Neural cell (in vitro differentiated cells): ENCODE measurements around the gene TENT4B. TPM values are rescaled to one million over a fixed set of nuclear protein-coding genes. Genes with fewer than 3 reads are reported as not detected.

ENCODE experiments used
- H2AFZ ChIP-seq: fragments of 200-600, 300-800 bp; sonication (generic), shearing (Covaris generic); 2 replicates; pipeline ENCODE4 v1.6.0; 2014; ENCODE audit warnings: low read depth, mild to moderate bottlenecking, antibody characterized with exemption, low read length, moderate library complexity
- H3F3A ChIP-seq: fragments of 200-600 bp; shearing (Covaris generic); 2 replicates; pipeline ENCODE4 v1.6.1; 2016; ENCODE audit warnings: mild to moderate bottlenecking, moderate library complexity, mixed read lengths, antibody characterized with exemption, low read length; ENCODE audit not compliant: insufficient read depth, poor library complexity, severe bottlenecking
- H3K27ac ChIP-seq: fragments of 200-600, 300-800 bp; sonication (generic), shearing (Covaris generic); 2 replicates; pipeline ENCODE4 v1.5.1; 2014; ENCODE audit warnings: mild to moderate bottlenecking, low read length, moderate library complexity
- H3K27me3 ChIP-seq: fragments of 300-800, 200-600 bp; sonication (generic), shearing (Covaris generic); 2 replicates; pipeline ENCODE4 v1.6.0; 2014; ENCODE audit warnings: mild to moderate bottlenecking, low read depth, low read length, moderate library complexity; ENCODE audit not compliant: insufficient read depth
- H3K36me3 ChIP-seq: fragments of 300-800, 200-600 bp; sonication (generic), shearing (Covaris generic); 2 replicates; pipeline ENCODE4 v1.5.1; 2014; ENCODE audit warnings: mild to moderate bottlenecking, antibody characterized with exemption, low read length, moderate library complexity; ENCODE audit not compliant: insufficient read depth
- H3K4me2 ChIP-seq: fragments of 300-800, 200-600 bp; sonication (generic), shearing (Covaris generic); 2 replicates; pipeline ENCODE4 v1.6.0; 2014; ENCODE audit warnings: mild to moderate bottlenecking, low read length
- H3K4me3 ChIP-seq: fragments of 300-800, 200-600 bp; sonication (generic), shearing (Covaris generic); 2 replicates; pipeline ENCODE4 v1.5.1; 2014; ENCODE audit warnings: mild to moderate bottlenecking, low read length, moderate library complexity
- H3K79me2 ChIP-seq: fragments of 200-600 bp; shearing (Covaris generic); replicated peaks from 2 replicates; pipeline ENCODE4 v1.6.0; 2014; ENCODE audit warnings: mild to moderate bottlenecking, low read length, moderate library complexity; ENCODE audit not compliant: insufficient read depth
- H3K9ac ChIP-seq: fragments of 300-800, 200-600 bp; sonication (generic), shearing (Covaris generic); 2 replicates; pipeline ENCODE4 v1.6.1; 2016; ENCODE audit warnings: mild to moderate bottlenecking, low read length, mixed read lengths
- H3K9me2 ChIP-seq: fragments of 200-600 bp; shearing (Covaris generic); 2 replicates; pipeline ENCODE4 v1.6.1; 2016; ENCODE audit warnings: mild to moderate bottlenecking, low read length, mixed read lengths; ENCODE audit not compliant: insufficient read depth
- H3K9me3 ChIP-seq: fragments of 200-600, 300-800 bp; sonication (generic), shearing (Covaris generic); 2 replicates; pipeline ENCODE4 v1.6.1; 2016; ENCODE audit warnings: mild to moderate bottlenecking, mixed run types, low read length, moderate library complexity, mixed read lengths
- H4K20me1 ChIP-seq: fragments of 200-600 bp; shearing (Covaris generic); 2 replicates; pipeline ENCODE4 v1.6.1; 2016; ENCODE audit warnings: mild to moderate bottlenecking, mixed run types; ENCODE audit not compliant: insufficient read depth
- EP300 ChIP-seq: fragments of 450-650 bp; conservative IDR thresholded peaks from 2 replicates; pipeline ENCODE4 v1.6.1; 2014; ENCODE audit warnings: antibody characterized with exemption, mild to moderate bottlenecking, moderate library complexity; ENCODE audit not compliant: poor library complexity, severe bottlenecking
- EZH2 ChIP-seq: fragments of 200-600, 300-800 bp; shearing (Covaris generic), sonication (generic); IDR thresholded peaks from 2 replicates; pipeline ENCODE4 v1.6.1; 2014; ENCODE audit warnings: antibody characterized with exemption, low read length, borderline replicate concordance, mild to moderate bottlenecking; ENCODE audit not compliant: insufficient read depth, poor library complexity, severe bottlenecking
- MXI1 ChIP-seq: fragments of 450-650 bp; conservative IDR thresholded peaks from 2 replicates; pipeline ENCODE4 v1.6.1; 2014; ENCODE audit warnings: antibody characterized with exemption, mild to moderate bottlenecking; ENCODE audit not compliant: poor library complexity, severe bottlenecking
- POLR2AphosphoS5 ChIP-seq: IDR thresholded peaks from 2 replicates; pipeline ENCODE4 v1.6.1; 2012
- RAD21 ChIP-seq: fragments of 450-650 bp; conservative IDR thresholded peaks from 2 replicates; pipeline ENCODE4 v1.6.1; 2014; ENCODE audit warnings: antibody characterized with exemption, mild to moderate bottlenecking, moderate library complexity
- REST ChIP-seq: IDR thresholded peaks from 2 replicates; pipeline ENCODE4 v1.6.1; 2012; ENCODE audit warnings: borderline replicate concordance
- SMC3 ChIP-seq: fragments of 450-650 bp; conservative IDR thresholded peaks from 2 replicates; pipeline ENCODE4 v1.6.1; 2014; ENCODE audit warnings: antibody characterized with exemption, mild to moderate bottlenecking, moderate library complexity; ENCODE audit not compliant: poor library complexity
- TAF1 ChIP-seq: IDR thresholded peaks from 2 replicates; pipeline ENCODE4 v1.6.1; 2012; ENCODE audit warnings: low read depth
- polyA plus RNA-seq: library from polyadenylated mRNA; depleted of rRNA; stranded (reverse); fragments of >200 nt; gene quantifications from 2 replicates; pipeline ENCODE4 v1.2.3, GENCODE V29; 2014
- TF ChIP-seq, protein P1 (sequence below): fragments of 450-650 bp; IDR thresholded peaks from 2 replicates; pipeline ENCODE4 v1.5.1; 2014; ENCODE audit warnings: antibody characterized with exemption, mild to moderate bottlenecking, moderate library complexity; ENCODE audit not compliant: poor library complexity, severe bottlenecking

Gene TENT4B
- polyA plus RNA-seq, 1 donor from 2014 or later, result 16.9 TPM

DNA sequence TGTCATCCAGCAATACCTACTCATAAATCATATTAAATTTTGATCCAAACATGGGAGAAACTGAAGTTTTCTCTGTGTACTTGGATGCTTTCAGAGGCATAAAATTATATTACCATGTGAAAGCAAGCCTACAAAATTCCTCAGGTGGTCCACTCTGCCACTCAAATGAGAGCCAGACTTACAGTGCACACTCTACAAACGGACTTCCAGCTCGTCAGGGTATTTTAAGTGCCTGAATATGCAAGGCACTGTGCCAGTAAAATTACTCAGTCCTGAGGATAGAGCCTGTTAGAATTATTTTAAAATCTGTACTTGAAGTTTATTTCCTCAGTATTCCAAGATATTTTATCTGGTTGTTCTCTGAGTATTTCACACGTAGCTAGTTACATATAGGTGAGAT lies 54.5 kb downstream of the TENT4B start:
- no peaks in the 10 kb centered on the region for H3K79me2 ChIP-seq
- H3K9me2 ChIP-seq, result no peaks in the 10 kb centered on the region
- TF ChIP-seq EP300, result no peak
- TF ChIP-seq, protein P1, sequence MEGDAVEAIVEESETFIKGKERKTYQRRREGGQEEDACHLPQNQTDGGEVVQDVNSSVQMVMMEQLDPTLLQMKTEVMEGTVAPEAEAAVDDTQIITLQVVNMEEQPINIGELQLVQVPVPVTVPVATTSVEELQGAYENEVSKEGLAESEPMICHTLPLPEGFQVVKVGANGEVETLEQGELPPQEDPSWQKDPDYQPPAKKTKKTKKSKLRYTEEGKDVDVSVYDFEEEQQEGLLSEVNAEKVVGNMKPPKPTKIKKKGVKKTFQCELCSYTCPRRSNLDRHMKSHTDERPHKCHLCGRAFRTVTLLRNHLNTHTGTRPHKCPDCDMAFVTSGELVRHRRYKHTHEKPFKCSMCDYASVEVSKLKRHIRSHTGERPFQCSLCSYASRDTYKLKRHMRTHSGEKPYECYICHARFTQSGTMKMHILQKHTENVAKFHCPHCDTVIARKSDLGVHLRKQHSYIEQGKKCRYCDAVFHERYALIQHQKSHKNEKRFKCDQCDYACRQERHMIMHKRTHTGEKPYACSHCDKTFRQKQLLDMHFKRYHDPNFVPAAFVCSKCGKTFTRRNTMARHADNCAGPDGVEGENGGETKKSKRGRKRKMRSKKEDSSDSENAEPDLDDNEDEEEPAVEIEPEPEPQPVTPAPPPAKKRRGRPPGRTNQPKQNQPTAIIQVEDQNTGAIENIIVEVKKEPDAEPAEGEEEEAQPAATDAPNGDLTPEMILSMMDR, result no peak
- TF ChIP-seq REST, result no peak
- no peak for TF ChIP-seq SMC3
- no peaks in the 10 kb centered on the region for H3F3A ChIP-seq
- H3K4me2 ChIP-seq, result no peak overlapping the region
- no peaks in the 10 kb centered on the region for H4K20me1 ChIP-seq
- H3K27ac ChIP-seq, result no peak overlapping the region
- H3K9ac ChIP-seq, result no peak overlapping the region
- H3K36me3 ChIP-seq, result no peaks in the 10 kb centered on the region
- no peak overlapping the region for H2AFZ ChIP-seq
- H3K4me3 ChIP-seq, result no peak overlapping the region
- no peaks in the 10 kb centered on the region for H3K9me3 ChIP-seq
- no peaks in the 10 kb centered on the region for H3K27me3 ChIP-seq

GRCh38 chr16:50208460-50208931 lies 55.4 kb downstream of the TENT4B start:
- Histone ChIP-seq H3K36me3 (no peaks in the 10 kb centered on the region), H3K27me3 (no peaks in the 10 kb centered on the region), H2AFZ (no peak overlapping the region), H3K9me2 (no peaks in the 10 kb centered on the region), H3F3A (no peaks in the 10 kb centered on the region), H3K9ac (no peak overlapping the region), H4K20me1 (no peaks in the 10 kb centered on the region), H3K4me2 (no peak overlapping the region), H3K79me2 (no peaks in the 10 kb centered on the region), H3K9me3 (no peaks in the 10 kb centered on the region), H3K4me3 (no peak overlapping the region), H3K27ac (no peak overlapping the region)
- TF ChIP-seq, protein P1, result no peak
- TF ChIP-seq POLR2AphosphoS5 (no peak), RAD21 (no peak), REST (no peak), MXI1 (no peak), EZH2 (no peak), TAF1 (no peak), EP300 (no peak), SMC3 (no peak)
